Body of pancreas (tissue), 4 donors: ENCODE results near the gene TMEM97. TPM values are rescaled to one million over a fixed set of nuclear protein-coding genes. Genes with fewer than 3 reads are reported as not detected.

Source experiments
- ATAC-seq: fragments of 150-250 bp; one replicate; pipeline ENCODE4 v1.9.1; 2016
- DNase-seq, 4 donors: peaks; one replicate each; pipeline ENCODE4 v3.0.0-alpha.2; 2019
- H3K27ac ChIP-seq, 4 donors: fragments of 200-600 bp; sonication (generic); 1 replicate in 3 of 4; 2 replicates in 1 of 4; pipeline versions ENCODE4 v1.5.1 to v1.6.1; 2016 to 2019; ENCODE audit warnings: mild to moderate bottlenecking in 1 of 4, mixed read lengths in 1 of 4, moderate library complexity in 1 of 4
- H3K27me3 ChIP-seq, 2 donors: fragments of 200-600 bp; sonication (generic); one replicate each; pipeline ENCODE4 v1.6.0; 2016; ENCODE audit warnings: mild to moderate bottlenecking in 1 of 2
- H3K36me3 ChIP-seq, 2 donors: fragments of 200-600 bp; sonication (generic); replicated peaks in 1 of 2; 2 replicates each; pipeline ENCODE4 v1.5.1; 2016; ENCODE audit warnings: low read depth in 2 of 2; ENCODE audit not compliant: insufficient read depth in 1 of 2
- H3K4me1 ChIP-seq: fragments of 200-600 bp; sonication (generic); one replicate; pipeline ENCODE4 v1.6.0; 2016
- H3K4me3 ChIP-seq, 2 donors: fragments of 200-600 bp; sonication (generic); 1 replicate in 1 of 2; 2 replicates in 1 of 2; pipeline ENCODE4 v1.5.1; 2016 to 2019
- H3K9me3 ChIP-seq, 3 donors: fragments of 200-600 bp; sonication (generic); 1 replicate in 2 of 3; 2 replicates in 1 of 3; pipeline ENCODE4 v1.5.1; 2016
- CTCF ChIP-seq, 7 experiments: fragments of 450-650 bp in 4 of 7; fragments of 200-600 bp in 3 of 7; sonication (generic) in 3 of 7; IDR thresholded peaks; one replicate each; pipeline ENCODE4 v1.5.1; 2016 to 2019; ENCODE audit warnings: antibody characterized with exemption in 7 of 7
- POLR2A ChIP-seq, 3 donors: fragments of 450-650 bp; IDR thresholded peaks; one replicate each; pipeline ENCODE4 v1.6.1; 2016; ENCODE audit warnings: antibody characterized with exemption in 3 of 3, mild to moderate bottlenecking in 2 of 3
- WGBS, 2 donors: methylation state at CpG; one replicate each; pipeline ENCODE4 v1.1.5; 2017; 5-methylcytosine and 5-hydroxymethylcytosine counted together
- intact Hi-C: fragments of 100-400 bp; cut with DNase I; formaldehyde crosslinking; loops from one replicate; pipeline ENCODE4 v1.15.1; 2023
- total RNA-seq, 2 donors: library from RNA; depleted of rRNA; stranded (reverse); fragments of >200 nt; gene quantifications; one replicate each; pipeline ENCODE4 v1.1.0, GENCODE V29; 2016

Gene TMEM97
- total RNA-seq, 2 donors from 2014 or later: 35.9 to 75.5 TPM

- DNase-seq: no peak
- peaks cover 30% of the 10 kb centered on the region for H3K4me1 ChIP-seq
- no peaks in the 10 kb centered on the region for H3K9me3 ChIP-seq
- no peak overlapping the region for H3K4me3 ChIP-seq
- 66 to 89% methylated on average over 6 of the region's 6 CpGs for WGBS, 2 donors
- no peaks in the 10 kb centered on the region for H3K36me3 ChIP-seq
- H3K27me3 ChIP-seq: no peaks in the 10 kb centered on the region
- no peak for TF ChIP-seq POLR2A (IDR thresholded peaks at IDR 0.05)
- TF ChIP-seq CTCF (IDR thresholded peaks at IDR 0.05): no peak
- no peak overlapping the region for H3K27ac ChIP-seq
- intact Hi-C loops: no loop called here
- no peak for ATAC-seq
These were observed 25.0 kb upstream of the TMEM97 start for GRCh38 chr17:28293994-28294393.

GRCh38 chr17:28295677-28296578 lies 23.1 kb upstream of the TMEM97 start:
- DNase-seq (no peak), ATAC-seq (no peak)
- 33 to 50% methylated on average over 3 of the region's 3 CpGs for WGBS, 2 donors
- Histone ChIP-seq H3K27me3 (no peaks in the 10 kb centered on the region), H3K9me3 (no peaks in the 10 kb centered on the region), H3K36me3 (no peaks in the 10 kb centered on the region), H3K4me3 (no peak overlapping the region), H3K27ac (no peak overlapping the region), H3K4me1 (peaks cover 23% of the 10 kb centered on the region)
- intact Hi-C loops: no loop called here
- TF ChIP-seq CTCF (IDR thresholded peaks at IDR 0.05) (no peak), POLR2A (IDR thresholded peaks at IDR 0.05) (no peak)

- no peak for ATAC-seq
- H3K27ac ChIP-seq: no peak overlapping the region
- H3K27me3 ChIP-seq: no peaks in the 10 kb centered on the region
- no peaks in the 10 kb centered on the region for H3K36me3 ChIP-seq
- H3K9me3 ChIP-seq: no peaks in the 10 kb centered on the region
- no peak for TF ChIP-seq CTCF (IDR thresholded peaks at IDR 0.05)
- no peak for TF ChIP-seq POLR2A (IDR thresholded peaks at IDR 0.05)
- intact Hi-C loops: no loop called here
- H3K4me1 ChIP-seq: peaks cover 5% of the 10 kb centered on the region
- no peak overlapping the region for H3K4me3 ChIP-seq
- WGBS, 2 donors: 53 to 62% methylated on average over 3 of the region's 3 CpGs
- DNase-seq: no peak
These were observed 20.6 kb upstream of the TMEM97 start for GRCh38 chr17:28298449-28298848.

- Histone ChIP-seq H3K27me3 (no peaks in the 10 kb centered on the region), H3K4me3 (no peak overlapping the region), H3K9me3 (no peaks in the 10 kb centered on the region), H3K36me3 (no peaks in the 10 kb centered on the region), H3K27ac (no peak overlapping the region), H3K4me1 (peaks cover 5% of the 10 kb centered on the region)
- no peak for DNase-seq
- intact Hi-C loops: no loop called here
- ATAC-seq: no peak
- WGBS, 2 donors: 66 to 75% methylated on average over 4 to 30 of the region's 38 CpGs
- TF ChIP-seq POLR2A (IDR thresholded peaks at IDR 0.05) (no peak), CTCF (IDR thresholded peaks at IDR 0.05) (no peak)
These were observed 12.0 kb upstream of the TMEM97 start for GRCh38 chr17:28306954-28307401.
